ENCODE data around the gene ZNF420.

GRCh38 chr19:37056776-37057175, 21.5 kb upstream of the ZNF420 start:
- no peak for TF ChIP-seq CTCF (IDR thresholded peaks at IDR 0.05; ENCODE audit: insufficient read depth, low read length, poor library complexity, severe bottlenecking)
- TF ChIP-seq EZH2phosphoT487 (conservative IDR thresholded peaks at IDR 0.05; ENCODE audit: low read length), result no peak
